HG03097 (cell line): Measurements from ENCODE around the gene RAB3C.

Source experiments
- ATAC-seq: cut with Tn5 transposase; IDR thresholded peaks from one replicate; pipeline ENCODE4 v1.9.1; 2021; ENCODE audit not compliant: unreplicated experiment, low FRiP score

RAB3C gene

GRCh38 chr5:58763390-58763789, 180.5 kb downstream of the RAB3C start:
- ATAC-seq, result peak; percentile 36

GRCh38 chr5:58764199-58764598, 181.3 kb downstream of the RAB3C start:
- no peak for ATAC-seq

DNA sequence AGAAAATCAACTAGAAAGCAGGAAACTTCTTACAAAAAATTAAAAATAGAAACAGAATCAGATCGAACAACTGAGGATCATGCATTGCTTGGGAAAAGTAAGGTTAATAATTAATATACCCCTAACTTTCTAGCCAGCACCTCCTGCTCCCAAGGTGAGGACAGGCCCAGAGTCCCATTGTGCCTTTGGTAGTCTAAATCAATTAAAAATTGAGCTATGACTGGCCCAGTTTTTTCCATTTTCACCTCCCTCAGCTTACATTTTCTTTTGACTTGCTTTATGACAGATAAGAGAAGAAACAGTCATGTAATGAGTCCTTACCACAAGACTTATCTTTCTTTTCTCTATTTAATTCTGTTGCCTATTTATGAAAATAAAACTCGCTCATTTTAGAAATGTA, 182.2 kb downstream of the RAB3C start:
- no peak for ATAC-seq

GRCh38 chr5:58767104-58767503, 184.2 kb downstream of the RAB3C start:
- no peak for ATAC-seq

- no peak for ATAC-seq
Observed at GRCh38 chr5:58770136-58770535, 187.3 kb downstream of the RAB3C start.

DNA sequence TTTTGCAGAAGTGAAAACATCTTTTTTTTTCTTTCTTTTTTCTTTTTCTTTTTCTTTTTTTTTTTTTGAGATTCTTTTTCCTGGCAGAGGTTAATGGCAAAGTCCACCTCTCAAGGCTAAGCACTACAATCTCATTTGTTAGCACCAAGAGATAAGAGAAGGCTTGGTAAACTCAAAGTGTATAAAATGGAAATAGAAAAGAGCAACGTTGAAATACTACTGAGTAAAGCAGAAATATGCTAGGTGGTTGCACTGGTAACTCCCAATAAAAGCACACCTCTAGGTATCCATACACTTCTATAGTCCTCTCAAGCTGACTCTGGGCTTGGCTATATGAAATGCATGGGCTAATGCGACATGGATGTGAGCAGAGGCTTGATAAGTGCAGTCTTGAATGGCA, 188.9 kb downstream of the RAB3C start:
- no peak for ATAC-seq

GRCh38 chr5:58773744-58774441, 191.0 kb downstream of the RAB3C start:
- ATAC-seq, result no peak

DNA sequence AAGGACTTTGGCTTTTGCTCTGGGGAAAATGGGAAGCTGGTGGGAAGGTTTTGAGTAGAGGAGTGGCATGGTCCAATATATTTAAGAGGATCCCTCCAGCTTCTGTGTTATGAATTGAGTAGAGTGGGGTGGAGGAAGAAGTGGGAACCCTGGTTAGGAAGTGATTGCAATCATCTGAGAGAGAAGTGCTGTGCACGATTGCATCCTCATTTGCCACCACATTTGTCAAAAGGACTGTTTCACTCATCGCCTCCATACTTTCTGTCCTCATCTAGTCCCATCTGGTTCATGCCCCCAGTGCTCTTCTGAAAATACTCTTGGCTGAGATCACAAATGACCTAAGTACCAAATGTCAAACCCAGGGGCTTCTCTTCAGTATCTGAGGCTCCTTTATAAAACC, 192.1 kb downstream of the RAB3C start:
- no peak for ATAC-seq

GRCh38 chr5:58775701-58776262, 192.9 kb downstream of the RAB3C start:
- ATAC-seq, result peak; percentile 80

GRCh38 chr5:58776559-58776958, 193.7 kb downstream of the RAB3C start:
- ATAC-seq, result no peak

DNA sequence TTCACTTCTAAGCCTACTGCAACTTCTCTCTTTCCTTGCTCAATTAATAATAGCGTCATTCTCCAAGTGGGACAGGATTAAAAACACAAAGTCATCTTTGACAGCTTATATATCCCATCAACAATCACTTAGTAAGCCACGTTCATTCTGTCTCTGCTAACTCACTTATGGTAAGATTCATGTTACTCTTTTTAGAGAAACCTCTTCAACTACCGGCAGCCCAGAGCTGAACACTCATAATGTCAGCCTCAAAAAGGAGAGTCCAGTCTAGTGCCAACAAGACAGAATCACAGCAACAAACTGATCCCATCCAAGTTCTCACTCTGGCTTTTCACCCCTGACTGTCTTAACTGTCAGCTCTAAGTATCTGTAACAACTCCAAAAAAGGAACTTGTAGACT, 196.0 kb downstream of the RAB3C start:
- no peak for ATAC-seq

DNA sequence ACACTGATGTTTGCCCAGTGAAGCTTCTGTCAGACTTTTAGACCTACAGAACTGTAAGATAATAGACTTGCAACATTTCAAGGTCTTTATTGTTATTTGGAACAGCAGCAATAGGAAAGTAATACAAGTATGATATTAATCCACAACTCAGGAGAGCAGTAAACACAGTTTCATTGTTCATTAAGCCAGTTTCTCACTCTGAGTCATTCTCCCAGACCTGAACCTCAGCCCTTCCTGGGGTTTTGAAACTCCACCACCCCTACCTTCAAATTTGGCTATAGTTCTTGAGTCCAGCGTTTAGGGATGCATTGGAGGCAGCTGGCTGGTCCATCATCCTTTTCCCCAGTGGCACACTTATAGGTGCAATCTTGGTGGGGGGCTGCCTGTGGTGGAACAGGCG, 203.2 kb downstream of the RAB3C start:
- ATAC-seq, result peak; percentile 77

GRCh38 chr5:58786711-58787303, 203.9 kb downstream of the RAB3C start:
- ATAC-seq, result peak; percentile 54

GRCh38 chr5:58787987-58788386, 205.1 kb downstream of the RAB3C start:
- ATAC-seq, result no peak

DNA sequence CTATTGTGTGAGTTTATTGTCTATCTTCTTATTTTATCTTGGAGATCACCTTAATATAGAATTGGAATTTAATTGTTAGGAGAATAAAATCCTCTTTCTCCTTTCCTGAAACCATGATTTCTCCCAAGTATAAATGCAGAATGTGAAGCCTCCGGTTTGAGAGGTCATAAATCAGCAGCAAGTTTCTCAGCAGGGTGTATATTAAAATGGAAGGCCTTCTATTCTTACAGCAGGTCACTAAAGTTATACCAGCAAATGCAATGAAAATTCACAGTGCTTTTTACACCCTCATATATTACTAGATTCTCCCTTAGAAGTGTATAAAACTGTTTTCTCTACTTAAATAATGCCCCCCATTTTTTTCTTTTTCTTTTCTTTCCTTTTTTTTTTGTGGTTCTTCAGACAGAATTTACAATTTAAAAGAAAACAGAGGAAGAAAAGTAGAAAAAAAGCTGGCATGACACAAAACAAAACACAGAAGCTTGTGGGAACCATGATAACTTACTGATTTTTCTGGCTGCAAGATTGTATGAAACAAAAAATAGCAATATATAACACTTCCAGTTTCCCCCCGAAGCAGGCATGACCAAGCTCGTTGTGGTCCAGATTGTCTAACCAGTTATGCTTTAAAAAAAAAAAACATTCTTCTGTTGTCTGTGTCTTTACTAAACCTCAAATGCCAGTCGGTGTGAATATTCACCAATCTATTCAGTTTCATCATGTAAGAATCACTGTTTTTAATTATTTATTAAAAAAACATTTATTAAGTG, 211.2 kb downstream of the RAB3C start:
- no peak for ATAC-seq

GRCh38 chr5:58794875-58795274, 212.0 kb downstream of the RAB3C start:
- peak; percentile 46 for ATAC-seq

- ATAC-seq, result peak; percentile 41
Observed at GRCh38 chr5:58795327-58795726, 212.5 kb downstream of the RAB3C start.

- ATAC-seq, result no peak
Observed at GRCh38 chr5:58797021-58797420, 214.1 kb downstream of the RAB3C start.

DNA sequence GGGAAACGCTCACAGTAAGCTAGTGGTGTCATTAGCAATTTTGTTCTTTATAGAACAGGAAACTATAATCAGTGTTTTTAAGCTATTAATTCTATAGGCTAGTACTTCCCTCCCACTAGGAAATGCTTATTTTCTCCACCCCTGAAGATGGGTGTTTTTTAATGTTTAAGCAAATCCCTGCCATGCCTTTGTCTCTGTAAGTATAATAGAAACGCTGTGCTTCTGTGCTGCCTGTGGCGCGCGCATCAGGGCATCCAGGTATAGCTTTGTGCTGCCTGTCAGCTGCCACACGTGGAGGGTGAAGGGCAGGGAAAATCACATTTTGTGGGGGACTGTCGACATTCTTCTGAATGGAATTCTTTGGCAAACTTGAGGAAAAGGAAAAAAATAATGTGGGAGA, 217.5 kb downstream of the RAB3C start:
- no peak for ATAC-seq

DNA sequence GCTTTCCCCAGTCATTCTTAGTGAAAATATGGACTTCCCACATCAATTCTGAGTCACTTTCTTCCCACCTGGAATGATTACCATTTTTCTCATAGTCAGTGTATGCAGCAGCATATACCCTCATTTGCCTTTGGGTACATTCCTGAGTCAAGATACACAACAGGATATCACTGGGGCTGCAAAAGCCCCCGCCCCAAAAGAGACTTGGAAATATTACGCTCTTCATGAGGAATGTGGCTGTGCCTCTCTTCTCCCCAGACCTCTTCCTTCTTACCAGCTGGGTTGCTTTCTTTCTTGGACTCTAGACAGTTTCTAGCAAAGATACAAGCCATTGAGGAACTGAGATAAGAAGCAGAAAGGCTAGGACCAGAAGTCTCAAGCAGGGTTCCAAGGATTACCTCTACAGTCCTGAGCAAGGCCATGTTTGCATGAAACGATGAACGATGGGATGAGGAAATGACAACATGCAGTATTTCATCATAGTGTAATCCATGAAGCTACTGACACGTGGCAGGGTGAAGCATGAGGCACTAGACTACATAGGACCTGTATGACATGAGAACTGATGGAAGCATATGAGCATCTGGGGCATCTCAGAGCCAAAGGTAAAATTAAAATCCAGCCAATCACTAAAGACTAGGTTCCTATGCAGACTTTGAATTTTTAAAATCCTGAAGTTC, 218.1 kb downstream of the RAB3C start:
- ATAC-seq, result no peak

- ATAC-seq, result no peak
Observed at GRCh38 chr5:58803056-58803455, 220.2 kb downstream of the RAB3C start.
